ENCODE data around the gene E2F1.

GRCh38 chr20:33673410-33674293 is 12.5 kb downstream of the E2F1 start:
- TF ChIP-seq, protein P1, sequence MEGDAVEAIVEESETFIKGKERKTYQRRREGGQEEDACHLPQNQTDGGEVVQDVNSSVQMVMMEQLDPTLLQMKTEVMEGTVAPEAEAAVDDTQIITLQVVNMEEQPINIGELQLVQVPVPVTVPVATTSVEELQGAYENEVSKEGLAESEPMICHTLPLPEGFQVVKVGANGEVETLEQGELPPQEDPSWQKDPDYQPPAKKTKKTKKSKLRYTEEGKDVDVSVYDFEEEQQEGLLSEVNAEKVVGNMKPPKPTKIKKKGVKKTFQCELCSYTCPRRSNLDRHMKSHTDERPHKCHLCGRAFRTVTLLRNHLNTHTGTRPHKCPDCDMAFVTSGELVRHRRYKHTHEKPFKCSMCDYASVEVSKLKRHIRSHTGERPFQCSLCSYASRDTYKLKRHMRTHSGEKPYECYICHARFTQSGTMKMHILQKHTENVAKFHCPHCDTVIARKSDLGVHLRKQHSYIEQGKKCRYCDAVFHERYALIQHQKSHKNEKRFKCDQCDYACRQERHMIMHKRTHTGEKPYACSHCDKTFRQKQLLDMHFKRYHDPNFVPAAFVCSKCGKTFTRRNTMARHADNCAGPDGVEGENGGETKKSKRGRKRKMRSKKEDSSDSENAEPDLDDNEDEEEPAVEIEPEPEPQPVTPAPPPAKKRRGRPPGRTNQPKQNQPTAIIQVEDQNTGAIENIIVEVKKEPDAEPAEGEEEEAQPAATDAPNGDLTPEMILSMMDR (IDR thresholded peaks at IDR 0.05; ENCODE audit: extremely low read depth in 1 of 2, insufficient read depth in 1 of 2, low read depth in 1 of 2, low read length in 2 of 2): no peak
- no peak for TF ChIP-seq EZH2 (IDR thresholded peaks at IDR 0.05; ENCODE audit: borderline replicate concordance, low read depth, low read length, severe bottlenecking)
- TF ChIP-seq, protein P2, sequence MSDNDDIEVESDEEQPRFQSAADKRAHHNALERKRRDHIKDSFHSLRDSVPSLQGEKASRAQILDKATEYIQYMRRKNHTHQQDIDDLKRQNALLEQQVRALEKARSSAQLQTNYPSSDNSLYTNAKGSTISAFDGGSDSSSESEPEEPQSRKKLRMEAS (IDR thresholded peaks at IDR 0.05; ENCODE audit: insufficient read depth, insufficient read length): no peak
- TF ChIP-seq POLR2A (IDR thresholded peaks at IDR 0.05; ENCODE audit: low read depth, low read length): no peak
- no peak for TF ChIP-seq FOS (IDR thresholded peaks at IDR 0.05; ENCODE audit: borderline replicate concordance, insufficient read depth, low read length)
- no peak for TF ChIP-seq POLR2AphosphoS5 (IDR thresholded peaks at IDR 0.05; ENCODE audit: insufficient read depth, low read depth, low read length)
- no peak for TF ChIP-seq JUN (IDR thresholded peaks at IDR 0.05; ENCODE audit: borderline replicate concordance, insufficient read depth, insufficient read length, low read depth)
